ENCODE data around the gene AGXT2. TPM values are rescaled to one million over a fixed set of nuclear protein-coding genes. Genes with fewer than 3 reads are reported as not detected.

AGXT2 gene
- total and polyA plus RNA-seq, 2 of the 13 experiments (the other 11 are each of a cell fraction or from before 2014, with no cell fraction given) = 0.04 to 0.13 TPM

GRCh38 chr5:35002459-35002858, 45.3 kb downstream of the AGXT2 start:
- H3K4me2 ChIP-seq (ENCODE audit: low read depth, low read length) = no peak overlapping the region

More at GRCh38 chr5:35002459-35002858, 45.3 kb downstream of the AGXT2 start:
- Histone ChIP-seq H3K36me3 (replicated peaks in 1 of 2; ENCODE audit: control insufficient read depth in 1 of 2, insufficient read depth in 2 of 2, low read length in 2 of 2) (no peaks in the 10 kb centered on the region), H3K9me3 (ENCODE audit: low read length) (no peaks in the 10 kb centered on the region), H3K79me2 (ENCODE audit: insufficient read depth, low read length) (no peaks in the 10 kb centered on the region), H2AFZ (ENCODE audit: low read length) (no peak overlapping the region), H4K20me1 (ENCODE audit: insufficient read depth, low read length) (no peaks in the 10 kb centered on the region), H3K27me3 (ENCODE audit: control insufficient read depth in 1 of 2, insufficient read depth in 2 of 2, low read length in 2 of 2) (no peaks in the 10 kb centered on the region), H3K4me3 (replicated peaks in 1 of 3; ENCODE audit: insufficient read depth in 1 of 3, low read depth in 2 of 3, low read length in 3 of 3) (no peak overlapping the region), H3K9ac (ENCODE audit: insufficient read depth, low read depth, low read length) (no peak overlapping the region), H3K27ac (ENCODE audit: extremely low read length, insufficient read depth, low read length) (no peak overlapping the region), H3K4me1 (ENCODE audit: insufficient read depth, low read length) (no peaks in the 10 kb centered on the region)
- ChIA-PET POLR2A (no interaction called here), CTCF (ENCODE audit: low intra/inter-chr PET ratio, low total read pairs) (interaction anchor here (3.0 kb wide), 1 partner anchor 45 kb away, joined by 24 read pairs; no protein-coding TSS in a partner anchor)
- TF ChIP-seq ZNF772 (CRISPR knock-in tag; IDR thresholded peaks at IDR 0.05) = no peak
- TF ChIP-seq, protein P1, sequence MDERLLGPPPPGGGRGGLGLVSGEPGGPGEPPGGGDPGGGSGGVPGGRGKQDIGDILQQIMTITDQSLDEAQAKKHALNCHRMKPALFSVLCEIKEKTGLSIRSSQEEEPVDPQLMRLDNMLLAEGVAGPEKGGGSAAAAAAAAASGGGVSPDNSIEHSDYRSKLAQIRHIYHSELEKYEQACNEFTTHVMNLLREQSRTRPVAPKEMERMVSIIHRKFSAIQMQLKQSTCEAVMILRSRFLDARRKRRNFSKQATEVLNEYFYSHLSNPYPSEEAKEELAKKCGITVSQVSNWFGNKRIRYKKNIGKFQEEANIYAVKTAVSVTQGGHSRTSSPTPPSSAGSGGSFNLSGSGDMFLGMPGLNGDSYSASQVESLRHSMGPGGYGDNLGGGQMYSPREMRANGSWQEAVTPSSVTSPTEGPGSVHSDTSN (CRISPR knock-in tag; IDR thresholded peaks at IDR 0.05) = no peak
- TF ChIP-seq BORCS8-MEF2B (CRISPR knock-in tag; IDR thresholded peaks at IDR 0.05) = no peak
- no peak for TF ChIP-seq ZBTB8A (CRISPR knock-in tag; IDR thresholded peaks at IDR 0.05; ENCODE audit: borderline replicate concordance, low read depth)
- no peak for TF ChIP-seq ZNF878 (CRISPR knock-in tag; IDR thresholded peaks at IDR 0.05)
- TF ChIP-seq ELF4 (CRISPR knock-in tag; IDR thresholded peaks at IDR 0.05; ENCODE audit: borderline replicate concordance) = no peak
- no peak for TF ChIP-seq ZNF121 (CRISPR knock-in tag; IDR thresholded peaks at IDR 0.05)
- TF ChIP-seq, protein P2, sequence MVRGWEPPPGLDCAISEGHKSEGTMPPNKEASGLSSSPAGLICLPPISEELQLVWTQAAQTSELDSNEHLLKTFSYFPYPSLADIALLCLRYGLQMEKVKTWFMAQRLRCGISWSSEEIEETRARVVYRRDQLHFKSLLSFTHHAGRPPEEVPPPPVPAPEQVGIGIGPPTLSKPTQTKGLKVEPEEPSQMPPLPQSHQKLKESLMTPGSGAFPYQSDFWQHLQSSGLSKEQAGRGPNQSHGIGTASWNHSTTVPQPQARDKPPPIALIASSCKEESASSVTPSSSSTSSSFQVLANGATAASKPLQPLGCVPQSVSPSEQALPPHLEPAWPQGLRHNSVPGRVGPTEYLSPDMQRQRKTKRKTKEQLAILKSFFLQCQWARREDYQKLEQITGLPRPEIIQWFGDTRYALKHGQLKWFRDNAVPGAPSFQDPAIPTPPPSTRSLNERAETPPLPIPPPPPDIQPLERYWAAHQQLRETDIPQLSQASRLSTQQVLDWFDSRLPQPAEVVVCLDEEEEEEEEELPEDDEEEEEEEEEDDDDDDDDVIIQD (CRISPR knock-in tag; IDR thresholded peaks at IDR 0.05; ENCODE audit: low read depth) = no peak
- TF ChIP-seq CCDC6 (CRISPR knock-in tag; IDR thresholded peaks at IDR 0.05) = no peak
- no peak for TF ChIP-seq E2F5 (CRISPR knock-in tag; conservative IDR thresholded peaks at IDR 0.05)
- TF ChIP-seq, protein P3, sequence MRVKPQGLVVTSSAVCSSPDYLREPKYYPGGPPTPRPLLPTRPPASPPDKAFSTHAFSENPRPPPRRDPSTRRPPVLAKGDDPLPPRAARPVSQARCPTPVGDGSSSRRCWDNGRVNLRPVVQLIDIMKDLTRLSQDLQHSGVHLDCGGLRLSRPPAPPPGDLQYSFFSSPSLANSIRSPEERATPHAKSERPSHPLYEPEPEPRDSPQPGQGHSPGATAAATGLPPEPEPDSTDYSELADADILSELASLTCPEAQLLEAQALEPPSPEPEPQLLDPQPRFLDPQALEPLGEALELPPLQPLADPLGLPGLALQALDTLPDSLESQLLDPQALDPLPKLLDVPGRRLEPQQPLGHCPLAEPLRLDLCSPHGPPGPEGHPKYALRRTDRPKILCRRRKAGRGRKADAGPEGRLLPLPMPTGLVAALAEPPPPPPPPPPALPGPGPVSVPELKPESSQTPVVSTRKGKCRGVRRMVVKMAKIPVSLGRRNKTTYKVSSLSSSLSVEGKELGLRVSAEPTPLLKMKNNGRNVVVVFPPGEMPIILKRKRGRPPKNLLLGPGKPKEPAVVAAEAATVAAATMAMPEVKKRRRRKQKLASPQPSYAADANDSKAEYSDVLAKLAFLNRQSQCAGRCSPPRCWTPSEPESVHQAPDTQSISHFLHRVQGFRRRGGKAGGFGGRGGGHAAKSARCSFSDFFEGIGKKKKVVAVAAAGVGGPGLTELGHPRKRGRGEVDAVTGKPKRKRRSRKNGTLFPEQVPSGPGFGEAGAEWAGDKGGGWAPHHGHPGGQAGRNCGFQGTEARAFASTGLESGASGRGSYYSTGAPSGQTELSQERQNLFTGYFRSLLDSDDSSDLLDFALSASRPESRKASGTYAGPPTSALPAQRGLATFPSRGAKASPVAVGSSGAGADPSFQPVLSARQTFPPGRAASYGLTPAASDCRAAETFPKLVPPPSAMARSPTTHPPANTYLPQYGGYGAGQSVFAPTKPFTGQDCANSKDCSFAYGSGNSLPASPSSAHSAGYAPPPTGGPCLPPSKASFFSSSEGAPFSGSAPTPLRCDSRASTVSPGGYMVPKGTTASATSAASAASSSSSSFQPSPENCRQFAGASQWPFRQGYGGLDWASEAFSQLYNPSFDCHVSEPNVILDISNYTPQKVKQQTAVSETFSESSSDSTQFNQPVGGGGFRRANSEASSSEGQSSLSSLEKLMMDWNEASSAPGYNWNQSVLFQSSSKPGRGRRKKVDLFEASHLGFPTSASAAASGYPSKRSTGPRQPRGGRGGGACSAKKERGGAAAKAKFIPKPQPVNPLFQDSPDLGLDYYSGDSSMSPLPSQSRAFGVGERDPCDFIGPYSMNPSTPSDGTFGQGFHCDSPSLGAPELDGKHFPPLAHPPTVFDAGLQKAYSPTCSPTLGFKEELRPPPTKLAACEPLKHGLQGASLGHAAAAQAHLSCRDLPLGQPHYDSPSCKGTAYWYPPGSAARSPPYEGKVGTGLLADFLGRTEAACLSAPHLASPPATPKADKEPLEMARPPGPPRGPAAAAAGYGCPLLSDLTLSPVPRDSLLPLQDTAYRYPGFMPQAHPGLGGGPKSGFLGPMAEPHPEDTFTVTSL (CRISPR knock-in tag; IDR thresholded peaks at IDR 0.05; ENCODE audit: borderline replicate concordance) = no peak
- ATAC-seq (no peak), DNase-seq (ENCODE audit: low spot score) (no peak), FAIRE-seq (no peak)
- intact Hi-C loops (cut with micrococcal nuclease; ENCODE audit: unreplicated experiment) = loop anchor here (5.0 kb wide), 1 partner anchor 530 kb away; no protein-coding TSS in a partner anchor
- BruUV-seq (replicated peaks) = no TSS peak
- 72% methylated on average over 6 of the region's 6 CpGs for WGBS (ENCODE audit: low lambda C conversion rate)
- in situ Hi-C loops (cut with HindIII; ENCODE audit: extremely low pct_ligation_motif_present, low pct_unique_long_range_greater_than_20kb) = loop anchor here (10.0 kb wide), 1 partner anchor 518 kb away; no protein-coding TSS in a partner anchor
